Upper lobe of left lung (tissue), 6 donors: ENCODE results near the gene RDX. TPM values are rescaled to one million over a fixed set of nuclear protein-coding genes. Genes with fewer than 3 reads are reported as not detected.

ENCODE experiments used
- ATAC-seq, 2 donors: fragments of 200-7000 bp; cut with Tn5 transposase; one replicate each; pipeline ENCODE4 v1.9.1; 2022; ENCODE audit warnings: mild to moderate bottlenecking in 2 of 2, moderate library complexity in 2 of 2; ENCODE audit not compliant: low FRiP score in 2 of 2
- DNase-seq, 2 donors: peaks; one replicate each; pipeline ENCODE4 v3.0.0-alpha.2; 2019 to 2020
- H3K27ac ChIP-seq, 4 donors: fragments of 200-600 bp; sonication (generic); one replicate each; pipeline ENCODE4 v1.5.1; 2016 to 2019
- H3K27me3 ChIP-seq, 4 donors: fragments of 200-600 bp; sonication (generic); one replicate each; pipeline ENCODE4 v1.5.1; 2017 to 2019
- H3K36me3 ChIP-seq, 4 donors: fragments of 200-600 bp; sonication (generic); one replicate each; pipeline ENCODE4 v1.5.1; 2016 to 2019
- H3K4me1 ChIP-seq, 4 donors: fragments of 200-600 bp; sonication (generic); one replicate each; pipeline ENCODE4 v1.5.1; 2018 to 2019
- H3K4me3 ChIP-seq, 4 donors: fragments of 200-600 bp; sonication (generic); one replicate each; pipeline ENCODE4 v1.5.1; 2017 to 2019; ENCODE audit warnings: mild to moderate bottlenecking in 2 of 4, moderate library complexity in 1 of 4
- H3K9me3 ChIP-seq, 4 donors: fragments of 200-600 bp; sonication (generic); one replicate each; pipeline ENCODE4 v1.5.1; 2018 to 2019
- CTCF ChIP-seq, 6 experiments: fragments of 450-650 bp in 4 of 6; fragments of 200-600 bp in 2 of 6; sonication (generic) in 2 of 6; IDR thresholded peaks; one replicate each; pipeline ENCODE4 v1.5.1; 2016 to 2019; ENCODE audit warnings: antibody characterized with exemption in 6 of 6
- EP300 ChIP-seq, 4 donors: sonication (generic); formaldehyde crosslinking; IDR thresholded peaks; one replicate each; pipeline ENCODE4 v1.5.1; 2017; ENCODE audit warnings: antibody characterized with exemption in 4 of 4, control low read depth in 2 of 4
- POLR2A ChIP-seq, 4 donors: fragments of 450-650 bp; IDR thresholded peaks; one replicate each; pipeline ENCODE4 v1.5.1; 2016 to 2017; ENCODE audit warnings: antibody characterized with exemption in 4 of 4, mild to moderate bottlenecking in 2 of 4
- POLR2AphosphoS5 ChIP-seq, 2 donors: sonication (generic); formaldehyde crosslinking; IDR thresholded peaks; one replicate each; pipeline ENCODE4 v1.5.1; 2017; ENCODE audit warnings: antibody characterized with exemption in 2 of 2
- WGBS, 2 donors: methylation state at CpG; one replicate each; pipeline ENCODE4 v1.1.5; 2017 to 2018; 5-methylcytosine and 5-hydroxymethylcytosine counted together
- total RNA-seq, 6 donors: library from RNA; depleted of rRNA in 4 of 6; stranded (reverse); fragments of >200 nt in 4 of 6; gene quantifications; one replicate each; pipeline versions ENCODE4 v1.1.0 to v1.2.1, GENCODE V29; 2016 to 2021
- donor health status: DM: no; HTN: no; CAD: no; lungs with moderate emphysema.
- donor health status: DM: no; HTN: yes; CAD: no; lungs with severe emphysema.

The RDX gene
- total RNA-seq, 6 donors from 2014 or later = 113 to 142 (median 121) TPM

GRCh38 chr11:110338684-110339083, 42.3 kb upstream of the RDX start:
- Histone ChIP-seq H3K9me3 (no peaks in the 10 kb centered on the region), H3K4me3 (no peak overlapping the region), H3K4me1 (no peaks in the 10 kb centered on the region), H3K27ac (no peak overlapping the region), H3K27me3 (no peaks in the 10 kb centered on the region), H3K36me3 (no peaks in the 10 kb centered on the region)
- no peak for DNase-seq
- TF ChIP-seq EP300 (IDR thresholded peaks at IDR 0.05) = no peak
- TF ChIP-seq POLR2A (IDR thresholded peaks at IDR 0.05) = no peak
- TF ChIP-seq CTCF (IDR thresholded peaks at IDR 0.05) = no peak
- TF ChIP-seq POLR2AphosphoS5 (IDR thresholded peaks at IDR 0.05) = no peak
- peak in 1 of 2 donors; percentile 39 for ATAC-seq
- WGBS, 2 donors = 59 to 63% methylated on average over 5 of the region's 5 CpGs

GRCh38 chr11:110337570-110338193, 41.3 kb upstream of the RDX start:
- H3K27me3 ChIP-seq = no peaks in the 10 kb centered on the region
- H3K4me3 ChIP-seq = no peak overlapping the region
- no peak for DNase-seq
- no peaks in the 10 kb centered on the region for H3K4me1 ChIP-seq
- H3K9me3 ChIP-seq = no peaks in the 10 kb centered on the region
- ATAC-seq = no peak
- H3K36me3 ChIP-seq = no peaks in the 10 kb centered on the region
- 76 to 82% methylated on average over 4 of the region's 4 CpGs for WGBS, 2 donors
- H3K27ac ChIP-seq = no peak overlapping the region
- TF ChIP-seq POLR2AphosphoS5 (IDR thresholded peaks at IDR 0.05) = no peak
- no peak for TF ChIP-seq EP300 (IDR thresholded peaks at IDR 0.05)
- no peak for TF ChIP-seq CTCF (IDR thresholded peaks at IDR 0.05)
- no peak for TF ChIP-seq POLR2A (IDR thresholded peaks at IDR 0.05)

- no peaks in the 10 kb centered on the region for H3K36me3 ChIP-seq
- H3K4me1 ChIP-seq = no peaks in the 10 kb centered on the region
- DNase-seq = no peak
- TF ChIP-seq POLR2AphosphoS5 (IDR thresholded peaks at IDR 0.05) (no peak), EP300 (IDR thresholded peaks at IDR 0.05) (no peak), CTCF (IDR thresholded peaks at IDR 0.05) (no peak), POLR2A (IDR thresholded peaks at IDR 0.05) (no peak)
- no peak for ATAC-seq
- 77% methylated on average over 3 of the region's 3 CpGs for WGBS, 2 donors
- no peak overlapping the region for H3K4me3 ChIP-seq
- H3K9me3 ChIP-seq = no peaks in the 10 kb centered on the region
- no peaks in the 10 kb centered on the region for H3K27me3 ChIP-seq
- no peak overlapping the region for H3K27ac ChIP-seq
Measured at GRCh38 chr11:110336054-110336453, 39.6 kb upstream of the RDX start.

- TF ChIP-seq EP300 (IDR thresholded peaks at IDR 0.05) (no peak), POLR2AphosphoS5 (IDR thresholded peaks at IDR 0.05) (no peak), POLR2A (IDR thresholded peaks at IDR 0.05) (no peak), CTCF (IDR thresholded peaks at IDR 0.05) (no peak)
- Histone ChIP-seq H3K9me3 (no peaks in the 10 kb centered on the region), H3K4me1 (no peaks in the 10 kb centered on the region), H3K36me3 (no peaks in the 10 kb centered on the region), H3K4me3 (no peak overlapping the region), H3K27ac (no peak overlapping the region), H3K27me3 (no peaks in the 10 kb centered on the region)
- no peak for DNase-seq
- ATAC-seq = no peak
- 93 to 94% methylated on average over 4 of the region's 4 CpGs for WGBS, 2 donors
Measured at GRCh38 chr11:110335358-110335757, 38.9 kb upstream of the RDX start.

GRCh38 chr11:110331626-110332025, 35.2 kb upstream of the RDX start:
- Histone ChIP-seq H3K4me1 (no peaks in the 10 kb centered on the region), H3K27me3 (no peaks in the 10 kb centered on the region), H3K27ac (no peak overlapping the region), H3K4me3 (no peak overlapping the region), H3K9me3 (no peaks in the 10 kb centered on the region), H3K36me3 (no peaks in the 10 kb centered on the region)
- 65 to 71% methylated on average over 1 of the region's 1 CpG for WGBS, 2 donors
- ATAC-seq (no peak), DNase-seq (no peak)
- TF ChIP-seq POLR2AphosphoS5 (IDR thresholded peaks at IDR 0.05) = no peak
